NB4 (cell line): ENCODE data around the gene ACTA2.

Source experiments
- DNase-seq: peaks from one replicate; pipeline ENCODE4 v3.0.0; 2010; ENCODE audit warnings: low read depth
- H3K4me3 ChIP-seq: one replicate; pipeline ENCODE4 v1.5.1; 2011; ENCODE audit warnings: mild to moderate bottlenecking, low read depth, low read length, moderate library complexity
- CTCF ChIP-seq: IDR thresholded peaks from one replicate; pipeline ENCODE4 v1.5.1; 2012; ENCODE audit warnings: low read depth, low read length
- MAX ChIP-seq: IDR thresholded peaks from 2 replicates; pipeline ENCODE4 v1.6.1; 2011; ENCODE audit warnings: low read depth, low read length
- MYC ChIP-seq: IDR thresholded peaks from 2 replicates; pipeline ENCODE4 v1.6.1; 2011; ENCODE audit warnings: low read depth, low read length
- POLR2A ChIP-seq: IDR thresholded peaks from 2 replicates; pipeline ENCODE4 v1.6.1; 2011; ENCODE audit warnings: mild to moderate bottlenecking; ENCODE audit not compliant: insufficient read length; ENCODE audit errors: extremely low read depth

Gene ACTA2

GRCh38 chr10:88896994-88897853 lies 55.3 kb downstream of the ACTA2 start:
- no peak for DNase-seq
- H3K4me3 ChIP-seq: no peak overlapping the region
- TF ChIP-seq CTCF (no peak), MYC (no peak)

DNA sequence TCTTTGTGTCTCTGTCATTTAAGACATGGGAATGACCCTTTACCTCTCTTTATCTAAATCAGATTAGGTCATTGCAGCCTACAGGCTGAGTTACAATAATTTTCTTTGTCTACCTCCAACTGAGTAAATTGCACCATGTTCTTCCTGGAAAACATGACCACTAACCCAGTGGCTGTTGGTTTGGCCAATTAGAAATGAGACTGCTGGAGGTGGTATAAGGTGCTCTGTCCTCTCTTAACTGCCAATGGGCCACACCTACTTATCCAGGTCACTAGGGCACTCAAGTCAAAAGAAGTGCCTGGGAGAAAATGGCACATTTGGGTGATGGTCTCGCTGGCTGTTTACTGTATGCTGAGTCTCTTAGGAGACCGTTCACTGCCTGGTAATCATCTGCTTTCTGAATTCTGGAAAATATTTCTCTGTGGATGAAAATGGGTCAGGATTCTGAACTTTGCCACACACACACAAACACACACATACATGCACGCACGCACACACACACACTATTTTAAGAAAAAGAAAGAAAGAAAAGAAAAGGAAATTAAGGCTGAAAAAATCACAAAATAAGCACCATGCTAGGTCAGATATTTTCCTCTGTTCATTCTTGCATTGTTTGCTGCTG lies 56.1 kb downstream of the ACTA2 start:
- TF ChIP-seq CTCF (no peak), POLR2A (no peak), MAX (no peak), MYC (no peak)
- no peak overlapping the region for H3K4me3 ChIP-seq
- no peak for DNase-seq

DNA sequence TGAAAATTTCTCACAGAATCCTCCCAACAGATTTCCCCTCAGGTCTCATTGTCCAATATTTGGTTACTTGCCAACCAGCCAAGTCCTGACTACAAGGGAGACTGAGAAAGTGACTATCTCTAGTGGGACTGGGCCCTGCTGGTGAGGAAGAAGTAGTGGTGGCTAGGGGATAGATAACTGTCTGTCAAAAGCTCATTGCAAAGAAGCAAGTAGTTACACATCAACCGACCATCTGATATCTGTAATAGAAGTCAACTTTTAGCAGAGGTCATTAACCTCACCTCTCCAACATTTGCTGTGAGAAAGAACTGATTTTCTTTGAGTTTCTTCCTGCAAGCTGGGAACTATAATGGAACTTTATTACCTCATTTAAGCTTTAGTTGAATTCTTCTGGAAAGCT lies 57.3 kb downstream of the ACTA2 start:
- DNase-seq: no peak
- H3K4me3 ChIP-seq: no peak overlapping the region
- TF ChIP-seq POLR2A (no peak), CTCF (no peak), MAX (no peak), MYC (no peak)

GRCh38 chr10:88893611-88894010 lies 59.0 kb downstream of the ACTA2 start:
- TF ChIP-seq MYC: no peak
- TF ChIP-seq MAX: no peak
- TF ChIP-seq CTCF: no peak
- TF ChIP-seq POLR2A: no peak
- DNase-seq: no peak
- no peak overlapping the region for H3K4me3 ChIP-seq

DNA sequence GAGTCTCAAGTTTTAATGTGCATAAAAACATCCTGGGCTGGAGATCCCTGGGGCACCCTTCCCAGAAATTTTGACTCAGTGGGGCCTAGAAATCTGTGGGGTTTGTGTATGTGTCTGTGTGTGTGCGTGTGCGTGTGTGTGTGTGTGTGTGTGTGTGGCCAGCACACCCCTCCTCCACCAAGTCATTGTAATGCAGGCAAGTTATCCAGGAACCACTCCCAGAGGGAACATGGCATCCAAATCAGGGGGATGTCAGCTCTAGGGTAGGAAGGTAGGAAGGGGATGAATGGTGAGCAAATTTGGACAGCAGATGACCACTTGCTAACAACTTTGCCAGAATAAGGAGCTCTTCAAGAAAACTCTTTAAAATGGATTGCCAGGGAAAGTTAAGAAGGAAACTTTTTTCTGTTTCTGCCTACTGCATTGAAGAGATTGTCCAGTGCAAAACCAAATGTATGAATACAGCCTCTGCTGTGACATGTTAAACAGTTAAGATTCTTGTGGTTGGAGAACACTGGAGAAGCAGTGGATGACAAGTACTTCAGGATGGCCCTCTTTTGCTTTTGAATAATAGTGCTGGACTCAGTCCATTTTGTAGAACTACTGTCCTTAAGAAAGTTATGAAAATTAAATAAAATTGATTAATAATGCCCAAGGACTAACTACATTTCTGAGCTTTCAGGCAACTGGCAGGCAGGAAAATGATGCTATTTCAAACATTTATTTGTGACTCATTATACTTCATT lies 60.2 kb downstream of the ACTA2 start:
- DNase-seq: no peak
- no peak overlapping the region for H3K4me3 ChIP-seq
- TF ChIP-seq CTCF (no peak), MYC (no peak), MAX (no peak), POLR2A (no peak)
